ENCODE data around the gene RAC2.

The RAC2 gene

DNA sequence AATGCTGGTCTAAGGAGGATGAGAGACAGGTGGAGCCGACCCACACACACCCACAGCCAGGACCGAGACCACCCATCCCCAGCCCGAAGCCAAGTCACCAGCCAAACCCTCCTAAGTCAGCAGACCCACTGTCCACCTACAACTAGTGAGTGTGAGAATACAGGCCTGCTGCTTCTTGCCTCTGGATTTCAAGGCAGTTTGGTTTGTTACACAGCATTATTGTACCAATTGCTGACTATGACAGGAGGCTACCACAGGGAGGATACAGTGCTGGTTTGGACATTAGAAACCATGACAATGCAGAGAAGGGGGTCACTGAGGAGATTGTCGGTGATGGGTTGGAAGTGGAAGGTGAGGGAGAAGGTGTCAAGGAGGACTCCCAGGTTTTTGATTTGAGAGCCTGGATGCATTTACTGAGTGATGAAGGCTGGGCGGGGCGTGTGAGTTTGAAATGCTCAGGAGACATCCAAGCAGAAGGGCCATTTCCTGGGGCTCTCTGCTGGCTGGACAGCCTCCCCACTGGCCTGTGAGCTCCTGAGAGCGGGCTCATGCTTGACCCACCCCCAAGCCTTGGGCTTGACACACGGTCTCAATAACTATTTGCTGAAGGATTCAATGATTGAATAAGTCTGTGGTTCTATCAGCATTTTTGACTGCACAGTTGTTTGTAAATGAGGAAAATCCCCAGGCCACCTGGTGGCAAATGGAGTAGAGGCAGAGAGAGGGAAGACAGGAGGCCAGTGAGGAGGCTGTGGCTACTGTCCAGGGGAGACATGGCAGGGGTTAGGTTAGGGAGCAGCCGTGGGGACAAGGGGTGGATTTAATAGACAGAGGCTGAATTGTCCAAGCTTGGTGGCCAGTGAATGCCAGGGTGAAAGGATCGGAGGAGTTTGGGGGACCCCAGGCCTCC, 22.4 kb downstream of the RAC2 start:
- Histone ChIP-seq H3F3A (ENCODE audit: insufficient read depth, low read length) (0 out of 2 replicates have a peak, but pooled peaks cover 8% of the 10 kb centered on the region), H2AFZ (ENCODE audit: low read length) (no peak overlapping the region)

DNA sequence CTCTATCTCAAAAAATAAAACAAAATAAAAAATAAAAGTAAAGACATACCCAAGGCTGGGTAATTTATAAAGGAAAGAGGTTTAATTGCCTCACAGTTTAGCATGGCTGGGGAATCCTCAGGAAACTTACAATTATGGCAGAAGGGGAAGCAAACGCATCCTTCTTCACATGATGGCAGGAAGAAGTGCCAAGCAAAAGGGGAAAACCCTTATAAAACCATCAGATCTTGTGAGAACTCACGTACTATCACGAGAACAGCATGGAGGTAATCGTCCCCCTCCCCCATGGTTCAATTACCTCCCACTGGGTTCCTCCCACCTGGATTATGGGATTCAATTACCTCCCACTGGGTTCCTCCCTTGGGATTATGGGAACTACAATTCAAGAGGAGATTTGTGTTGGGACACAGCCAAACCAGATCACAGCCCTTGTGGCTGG, 23.5 kb downstream of the RAC2 start:
- Histone ChIP-seq H3K9ac (ENCODE audit: low read length) (no peak overlapping the region), H3K4me2 (ENCODE audit: low read length) (no peak overlapping the region)

More for the DNA sequence above, 22.4 kb downstream of the RAC2 start:
- no peak overlapping the region for H3K4me3 ChIP-seq (ENCODE audit: low read depth, low read length, poor library complexity, severe bottlenecking)
- peak overlapping the region; percentile 25 for H3K27ac ChIP-seq (ENCODE audit: low read depth, low read length, poor library complexity, severe bottlenecking)
- no peaks in the 10 kb centered on the region for H3K27me3 ChIP-seq (ENCODE audit: insufficient read depth, low read length)
- peaks cover 27% of the 10 kb centered on the region for H3K4me1 ChIP-seq (ENCODE audit: insufficient read depth, low read length, severe bottlenecking)
- no peak overlapping the region for H3K9ac ChIP-seq (ENCODE audit: low read length)
- no peak overlapping the region for H3K4me2 ChIP-seq (ENCODE audit: low read length)
- peaks cover 4% of the 10 kb centered on the region; the same call in 1 of the 2 replicates for H3K9me3 ChIP-seq (ENCODE audit: low read length)
- H4K20me1 ChIP-seq (ENCODE audit: insufficient read depth, low read length): no peaks in the 10 kb centered on the region
- no peaks in the 10 kb centered on the region for H3K79me2 ChIP-seq (ENCODE audit: insufficient read depth, low read length)
- TF ChIP-seq, protein P1, sequence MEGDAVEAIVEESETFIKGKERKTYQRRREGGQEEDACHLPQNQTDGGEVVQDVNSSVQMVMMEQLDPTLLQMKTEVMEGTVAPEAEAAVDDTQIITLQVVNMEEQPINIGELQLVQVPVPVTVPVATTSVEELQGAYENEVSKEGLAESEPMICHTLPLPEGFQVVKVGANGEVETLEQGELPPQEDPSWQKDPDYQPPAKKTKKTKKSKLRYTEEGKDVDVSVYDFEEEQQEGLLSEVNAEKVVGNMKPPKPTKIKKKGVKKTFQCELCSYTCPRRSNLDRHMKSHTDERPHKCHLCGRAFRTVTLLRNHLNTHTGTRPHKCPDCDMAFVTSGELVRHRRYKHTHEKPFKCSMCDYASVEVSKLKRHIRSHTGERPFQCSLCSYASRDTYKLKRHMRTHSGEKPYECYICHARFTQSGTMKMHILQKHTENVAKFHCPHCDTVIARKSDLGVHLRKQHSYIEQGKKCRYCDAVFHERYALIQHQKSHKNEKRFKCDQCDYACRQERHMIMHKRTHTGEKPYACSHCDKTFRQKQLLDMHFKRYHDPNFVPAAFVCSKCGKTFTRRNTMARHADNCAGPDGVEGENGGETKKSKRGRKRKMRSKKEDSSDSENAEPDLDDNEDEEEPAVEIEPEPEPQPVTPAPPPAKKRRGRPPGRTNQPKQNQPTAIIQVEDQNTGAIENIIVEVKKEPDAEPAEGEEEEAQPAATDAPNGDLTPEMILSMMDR (IDR thresholded peaks at IDR 0.05; ENCODE audit: low read length): no peak
- no peak for TF ChIP-seq EZH2 (IDR thresholded peaks at IDR 0.05; ENCODE audit: borderline replicate concordance, low read length)
- no peaks in the 10 kb centered on the region for H3K9me2 ChIP-seq (ENCODE audit: low read depth, low read length)
- H3K36me3 ChIP-seq (ENCODE audit: insufficient read depth, low read length): peaks cover 40% of the 10 kb centered on the region

GRCh38 chr22:37219533-37219932, 24.5 kb downstream of the RAC2 start:
- peaks cover 27% of the 10 kb centered on the region for H3K4me1 ChIP-seq (ENCODE audit: insufficient read depth, low read length, severe bottlenecking)
- no peak overlapping the region for H2AFZ ChIP-seq (ENCODE audit: low read length)
- H3F3A ChIP-seq (ENCODE audit: insufficient read depth, low read length): 0 out of 2 replicates have a peak, but pooled peaks cover 8% of the 10 kb centered on the region
- H3K36me3 ChIP-seq (ENCODE audit: insufficient read depth, low read length): peaks cover 18% of the 10 kb centered on the region
- H3K27ac ChIP-seq (ENCODE audit: low read depth, low read length, poor library complexity, severe bottlenecking): peak overlapping the region; percentile 92
- H3K27me3 ChIP-seq (ENCODE audit: insufficient read depth, low read length): no peaks in the 10 kb centered on the region
- no peaks in the 10 kb centered on the region for H4K20me1 ChIP-seq (ENCODE audit: insufficient read depth, low read length)
- H3K9ac ChIP-seq (ENCODE audit: low read length): peak overlapping the region; percentile 60
- no peak for TF ChIP-seq EZH2 (IDR thresholded peaks at IDR 0.05; ENCODE audit: borderline replicate concordance, low read length)
- TF ChIP-seq, protein P1 (IDR thresholded peaks at IDR 0.05; ENCODE audit: low read length): no peak
- no peaks in the 10 kb centered on the region for H3K9me2 ChIP-seq (ENCODE audit: low read depth, low read length)
- H3K4me3 ChIP-seq (ENCODE audit: low read depth, low read length, poor library complexity, severe bottlenecking): peak overlapping the region; percentile 35
- H3K79me2 ChIP-seq (ENCODE audit: insufficient read depth, low read length): no peaks in the 10 kb centered on the region
- peaks cover 4% of the 10 kb centered on the region; the same call in 1 of the 2 replicates for H3K9me3 ChIP-seq (ENCODE audit: low read length)
- peak overlapping the region; percentile 65 for H3K4me2 ChIP-seq (ENCODE audit: low read length)

More for the DNA sequence above, 23.5 kb downstream of the RAC2 start:
- Histone ChIP-seq H3K27ac (ENCODE audit: low read depth, low read length, poor library complexity, severe bottlenecking) (no peak overlapping the region), H2AFZ (ENCODE audit: low read length) (no peak overlapping the region), H3K27me3 (ENCODE audit: insufficient read depth, low read length) (no peaks in the 10 kb centered on the region), H3K9me3 (ENCODE audit: low read length) (peaks cover 4% of the 10 kb centered on the region; the same call in 1 of the 2 replicates), H4K20me1 (ENCODE audit: insufficient read depth, low read length) (no peaks in the 10 kb centered on the region), H3K79me2 (ENCODE audit: insufficient read depth, low read length) (no peaks in the 10 kb centered on the region), H3K4me3 (ENCODE audit: low read depth, low read length, poor library complexity, severe bottlenecking) (no peak overlapping the region), H3K36me3 (ENCODE audit: insufficient read depth, low read length) (peaks cover 29% of the 10 kb centered on the region), H3K9me2 (ENCODE audit: low read depth, low read length) (no peaks in the 10 kb centered on the region), H3K4me1 (ENCODE audit: insufficient read depth, low read length, severe bottlenecking) (peaks cover 27% of the 10 kb centered on the region), H3F3A (ENCODE audit: insufficient read depth, low read length) (0 out of 2 replicates have a peak, but pooled peaks cover 8% of the 10 kb centered on the region)
- TF ChIP-seq, protein P1 (IDR thresholded peaks at IDR 0.05; ENCODE audit: low read length): no peak
- TF ChIP-seq EZH2 (IDR thresholded peaks at IDR 0.05; ENCODE audit: borderline replicate concordance, low read length): no peak
